Mesenchymal stem cell (in vitro differentiated cells and primary cell): ENCODE measurements around the gene DLX6.

Source experiments
- DNase-seq: peaks from one replicate; pipeline ENCODE4 v3.0.0-alpha.2; 2013
- H2AFZ ChIP-seq: one replicate; pipeline ENCODE4 v1.6.1; 2013; ENCODE audit warnings: low read depth, mild to moderate bottlenecking, control low read depth, inconsistent platforms, low read length, moderate library complexity
- H2AK5ac ChIP-seq: 2 replicates; pipeline ENCODE4 v1.6.1; 2013; ENCODE audit warnings: low read length, moderate library complexity, mild to moderate bottlenecking, inconsistent platforms; ENCODE audit not compliant: severe bottlenecking
- H2BK120ac ChIP-seq: one replicate; pipeline ENCODE4 v1.6.1; 2013; ENCODE audit warnings: low read depth, mild to moderate bottlenecking, inconsistent platforms, low read length, moderate library complexity
- H2BK12ac ChIP-seq, 2 experiments: one replicate each; pipeline ENCODE4 v1.6.1; 2013; ENCODE audit warnings: inconsistent platforms in 2 of 2, low read length in 2 of 2, mild to moderate bottlenecking in 2 of 2, moderate library complexity in 2 of 2, control low read depth in 1 of 2
- H2BK15ac ChIP-seq: one replicate; pipeline ENCODE4 v1.6.1; 2013; ENCODE audit warnings: mild to moderate bottlenecking, low read depth, inconsistent platforms; ENCODE audit not compliant: poor library complexity, severe bottlenecking
- H2BK5ac ChIP-seq: 2 replicates; pipeline ENCODE4 v1.6.1; 2013; ENCODE audit warnings: low read depth, mild to moderate bottlenecking, low read length, control low read depth, inconsistent platforms; ENCODE audit not compliant: poor library complexity, severe bottlenecking
- H3K14ac ChIP-seq, 2 experiments: one replicate each; pipeline ENCODE4 v1.6.1; 2013; ENCODE audit warnings: inconsistent platforms in 2 of 2, low read length in 2 of 2, control low read depth in 1 of 2, mild to moderate bottlenecking in 1 of 2, moderate library complexity in 1 of 2
- H3K18ac ChIP-seq, 2 experiments: one replicate each; pipeline ENCODE4 v1.6.1; 2013; ENCODE audit warnings: inconsistent platforms in 2 of 2, low read length in 2 of 2, control low read depth in 1 of 2, low read depth in 1 of 2, mild to moderate bottlenecking in 1 of 2
- H3K23ac ChIP-seq, 2 experiments: one replicate each; pipeline ENCODE4 v1.6.1; 2013; ENCODE audit warnings: inconsistent platforms in 2 of 2, low read length in 2 of 2, mild to moderate bottlenecking in 2 of 2, moderate library complexity in 2 of 2, control low read depth in 1 of 2
- H3K27ac ChIP-seq: 2 replicates; pipeline ENCODE4 v1.5.1; 2013; ENCODE audit warnings: mild to moderate bottlenecking, moderate library complexity, low read length, control low read depth, inconsistent platforms; ENCODE audit not compliant: poor library complexity, severe bottlenecking
- H3K27me3 ChIP-seq, 2 experiments: 2 replicates each; pipeline versions ENCODE4 v1.6.1 to v1.7.0; 2013; ENCODE audit warnings: low read length in 2 of 2, mild to moderate bottlenecking in 2 of 2, moderate library complexity in 2 of 2, control low read depth in 1 of 2, inconsistent platforms in 1 of 2; ENCODE audit not compliant: control insufficient read depth in 1 of 2, insufficient read depth in 1 of 2
- H3K36me3 ChIP-seq, 2 experiments: 2 replicates each; pipeline versions ENCODE4 v1.6.1 to v1.7.0; 2013; ENCODE audit warnings: low read length in 2 of 2, control low read depth in 1 of 2, inconsistent platforms in 1 of 2, low read depth in 1 of 2, mild to moderate bottlenecking in 1 of 2; ENCODE audit not compliant: insufficient read depth in 2 of 2, control insufficient read depth in 1 of 2
- H3K4ac ChIP-seq, 2 experiments: one replicate each; pipeline ENCODE4 v1.6.1; 2013; ENCODE audit warnings: inconsistent platforms in 2 of 2, low read length in 2 of 2, mild to moderate bottlenecking in 2 of 2, moderate library complexity in 2 of 2, control low read depth in 1 of 2, low read depth in 1 of 2
- H3K4me1 ChIP-seq: 2 replicates; pipeline ENCODE4 v1.6.1; 2013; ENCODE audit warnings: low read depth, low read length, control low read depth; ENCODE audit not compliant: control insufficient read depth, insufficient read depth
- H3K4me2 ChIP-seq: 2 replicates; pipeline ENCODE4 v1.6.1; 2013; ENCODE audit warnings: low read length, mild to moderate bottlenecking, inconsistent platforms; ENCODE audit not compliant: poor library complexity, severe bottlenecking
- H3K4me3 ChIP-seq, 2 experiments: 2 replicates each; pipeline versions ENCODE4 v1.5.1 to v1.7.0; 2013; ENCODE audit warnings: low read length in 2 of 2, mild to moderate bottlenecking in 2 of 2, control low read depth in 1 of 2, low read depth in 1 of 2; ENCODE audit not compliant: insufficient read depth in 1 of 2
- H3K79me1 ChIP-seq: replicated peaks from 2 replicates; pipeline ENCODE4 v1.6.1; 2013; ENCODE audit warnings: mild to moderate bottlenecking, control low read depth, low read length, inconsistent platforms; ENCODE audit not compliant: poor library complexity, severe bottlenecking
- H3K9ac ChIP-seq: 2 replicates; pipeline ENCODE4 v1.7.0; 2013; ENCODE audit warnings: mild to moderate bottlenecking, low read length, moderate library complexity
- H3K9me3 ChIP-seq: 2 replicates; pipeline ENCODE4 v1.7.0; 2013; ENCODE audit warnings: mild to moderate bottlenecking, low read length; ENCODE audit not compliant: control insufficient read depth
- H4K8ac ChIP-seq: one replicate; pipeline ENCODE4 v1.6.1; 2013; ENCODE audit warnings: inconsistent platforms, mild to moderate bottlenecking, low read length, moderate library complexity
- H4K91ac ChIP-seq: one replicate; pipeline ENCODE4 v1.6.1; 2013; ENCODE audit warnings: mild to moderate bottlenecking, low read length, inconsistent platforms
- WGBS: methylation state at CpG from one replicate; pipeline ENCODE4 v1.1.7; 2013; ENCODE audit warnings: mixed read lengths; 5-methylcytosine and 5-hydroxymethylcytosine counted together

The DLX6 gene

GRCh38 chr7:96979551-96980276 is 25.6 kb upstream of the DLX6 start:
- H2AFZ ChIP-seq: no peak overlapping the region
- no peak for DNase-seq
- no peak overlapping the region for H2BK120ac ChIP-seq
- H4K8ac ChIP-seq: no peak overlapping the region
- no peak overlapping the region for H3K14ac ChIP-seq
- no peak overlapping the region for H3K9ac ChIP-seq
- no peak overlapping the region for H3K4me3 ChIP-seq
- H3K23ac ChIP-seq: no peak overlapping the region
- H3K9me3 ChIP-seq: no peaks in the 10 kb centered on the region
- no peak overlapping the region for H3K18ac ChIP-seq
- H2AK5ac ChIP-seq: no peak overlapping the region
- no peaks in the 10 kb centered on the region for H3K4me1 ChIP-seq
- no peak overlapping the region for H2BK15ac ChIP-seq
- no peak overlapping the region for H4K91ac ChIP-seq
- H3K79me1 ChIP-seq: no peaks in the 10 kb centered on the region
- H2BK5ac ChIP-seq: no peak overlapping the region
- no peaks in the 10 kb centered on the region for H3K27me3 ChIP-seq
- H3K36me3 ChIP-seq: no peaks in the 10 kb centered on the region
- H3K4ac ChIP-seq: no peak overlapping the region
- no peak overlapping the region for H3K27ac ChIP-seq
- H3K4me2 ChIP-seq: no peak overlapping the region
- no peak overlapping the region for H2BK12ac ChIP-seq
- WGBS: 53% methylated on average over 2 of the region's 2 CpGs

- Histone ChIP-seq H4K8ac (no peak overlapping the region), H3K9me3 (no peaks in the 10 kb centered on the region), H3K23ac (no peak overlapping the region), H3K9ac (no peak overlapping the region), H3K14ac (no peak overlapping the region), H3K18ac (no peak overlapping the region), H3K4ac (no peak overlapping the region), H2BK12ac (no peak overlapping the region), H3K27me3 (peaks cover 5 to 12% of the 10 kb centered on the region in 2 experiments), H3K79me1 (no peaks in the 10 kb centered on the region), H2BK120ac (no peak overlapping the region), H3K36me3 (no peaks in the 10 kb centered on the region), H2BK5ac (no peak overlapping the region), H3K27ac (no peak overlapping the region), H3K4me3 (no peak overlapping the region), H2BK15ac (no peak overlapping the region), H3K4me2 (no peak overlapping the region), H2AK5ac (no peak overlapping the region), H3K4me1 (no peaks in the 10 kb centered on the region), H4K91ac (no peak overlapping the region), H2AFZ (no peak overlapping the region)
- no peak for DNase-seq
- WGBS: 90% methylated on average over 1 of the region's 1 CpG
Observed at GRCh38 chr7:96982586-96982985, 22.8 kb upstream of the DLX6 start.

DNA sequence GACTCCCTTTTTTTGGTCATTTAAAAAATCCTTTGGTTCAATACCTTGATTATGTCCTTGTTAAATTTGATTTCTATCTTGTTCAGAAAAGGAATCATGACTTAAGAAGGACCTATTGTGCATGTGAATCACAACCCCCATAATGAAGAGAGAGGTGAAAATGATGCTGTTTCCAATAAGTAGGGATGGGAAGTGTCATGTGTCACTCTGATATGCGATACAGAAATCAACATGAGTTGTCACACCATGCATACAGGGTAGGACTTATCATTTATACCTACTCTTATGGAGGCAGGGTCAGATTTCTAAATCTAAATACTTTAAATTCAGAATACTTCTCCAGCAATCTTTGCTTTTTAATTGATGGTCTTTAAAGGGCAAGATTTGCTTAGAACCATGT is 19.4 kb upstream of the DLX6 start:
- Histone ChIP-seq H2BK12ac (no peak overlapping the region), H4K8ac (no peak overlapping the region), H3K4me3 (no peak overlapping the region), H3K4me2 (no peak overlapping the region), H2BK120ac (no peak overlapping the region), H3K4ac (no peak overlapping the region), H3K9ac (no peak overlapping the region), H3K18ac (no peak overlapping the region), H3K14ac (no peak overlapping the region), H3K4me1 (no peaks in the 10 kb centered on the region), H4K91ac (no peak overlapping the region), H3K27me3 (peaks cover 26 to 45% of the 10 kb centered on the region in 2 experiments), H3K23ac (no peak overlapping the region), H3K36me3 (no peaks in the 10 kb centered on the region), H2BK15ac (no peak overlapping the region), H3K27ac (no peak overlapping the region), H3K79me1 (no peaks in the 10 kb centered on the region), H2AK5ac (no peak overlapping the region), H2AFZ (no peak overlapping the region), H2BK5ac (no peak overlapping the region), H3K9me3 (no peaks in the 10 kb centered on the region)
- WGBS: no CpG with 5 or more reads among the region's 1 CpG
- no peak for DNase-seq

GRCh38 chr7:96986901-96987300 is 18.5 kb upstream of the DLX6 start:
- no peak overlapping the region for H2BK120ac ChIP-seq
- H3K9me3 ChIP-seq: no peaks in the 10 kb centered on the region
- no peak overlapping the region for H2AK5ac ChIP-seq
- H2AFZ ChIP-seq: no peak overlapping the region
- no peaks in the 10 kb centered on the region for H3K4me1 ChIP-seq
- no peak for DNase-seq
- H3K23ac ChIP-seq: no peak overlapping the region
- no CpG with 5 or more reads among the region's 1 CpG for WGBS
- no peaks in the 10 kb centered on the region for H3K36me3 ChIP-seq
- no peak overlapping the region for H3K27ac ChIP-seq
- H3K4ac ChIP-seq: no peak overlapping the region
- peaks cover 31 to 53% of the 10 kb centered on the region in 2 experiments for H3K27me3 ChIP-seq
- no peaks in the 10 kb centered on the region for H3K79me1 ChIP-seq
- no peak overlapping the region for H2BK15ac ChIP-seq
- no peak overlapping the region for H3K4me2 ChIP-seq
- no peak overlapping the region for H4K91ac ChIP-seq
- no peak overlapping the region for H3K4me3 ChIP-seq
- no peak overlapping the region for H2BK5ac ChIP-seq
- H2BK12ac ChIP-seq: no peak overlapping the region
- H3K14ac ChIP-seq: no peak overlapping the region
- no peak overlapping the region for H3K9ac ChIP-seq
- H3K18ac ChIP-seq: no peak overlapping the region
- H4K8ac ChIP-seq: no peak overlapping the region
